SK-N-MC (cell line): ENCODE results near the gene ATAD3A.
"Not testable (repeated sequence)": the region's sequence is repeated elsewhere in the genome, so short reads cannot be mapped to it uniquely, and the experiment has no call there.

Source experiments
- EZH2 ChIP-seq: fragments of 200-600 bp; sonication (generic); IDR thresholded peaks from one replicate; pipeline ENCODE4 v1.6.1; 2017; ENCODE audit warnings: antibody characterized with exemption
- FOXP2 ChIP-seq: optimal IDR thresholded peaks from 2 replicates; pipeline ENCODE3; 2011; ENCODE audit warnings: mild to moderate bottlenecking, moderate library complexity; ENCODE audit not compliant: insufficient read depth; ENCODE audit errors: extremely low read length, control extremely low read depth
- POLR2AphosphoS5 ChIP-seq: IDR thresholded peaks from 2 replicates; pipeline ENCODE4 v1.6.1; 2012; ENCODE audit warnings: mild to moderate bottlenecking, low read depth, low read length, borderline replicate concordance

GRCh38 chr1:1526476-1526875, 14.5 kb downstream of the ATAD3A start:
- not testable (repeated sequence) for TF ChIP-seq EZH2, POLR2AphosphoS5, FOXP2
